Measurements from ENCODE around the gene GPT2. TPM values are rescaled to one million over a fixed set of nuclear protein-coding genes. Genes with fewer than 3 reads are reported as not detected.

GPT2 gene
- total RNA-seq, 2 donors from 2014 or later = 49.8 to 64.6 TPM

DNA sequence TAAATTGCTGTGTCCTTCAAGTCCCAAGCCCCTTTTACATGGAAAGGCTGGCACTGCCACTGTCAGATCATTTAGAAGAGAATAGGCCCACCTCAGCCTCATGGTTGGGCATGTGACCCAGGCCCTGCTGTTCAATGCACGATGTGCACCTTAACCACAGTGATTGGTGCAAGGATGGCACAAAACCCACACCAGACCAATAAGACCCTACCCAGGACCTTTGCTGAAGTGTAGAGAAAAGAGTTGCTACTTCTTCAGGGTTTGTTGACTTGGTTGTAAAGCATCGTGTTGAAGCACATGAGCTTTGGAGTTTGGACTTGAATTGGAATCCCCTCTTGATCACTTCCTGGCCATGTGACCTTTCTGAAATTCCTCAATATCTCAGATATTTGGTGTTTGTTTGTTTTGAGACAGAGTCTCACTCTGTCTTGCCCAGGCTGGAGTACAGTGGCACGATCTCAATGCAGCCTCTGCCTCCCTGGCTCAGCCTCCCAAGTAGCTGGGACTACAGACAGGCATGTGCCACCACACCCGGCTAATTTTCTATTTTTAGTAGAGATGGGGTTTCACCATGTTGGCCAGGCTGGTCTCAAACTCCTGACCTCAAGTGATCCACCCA lies 64.5 kb downstream of the GPT2 start:
- no peak for TF ChIP-seq POLR2A (IDR thresholded peaks at IDR 0.05)
- WGBS = 76% methylated on average over 4 of the region's 4 CpGs
- Histone ChIP-seq H3K4me1 (replicated peaks) (no peaks in the 10 kb centered on the region), H3K27ac (no peak overlapping the region), H3K9me3 (no peaks in the 10 kb centered on the region), H3K36me3 (no peaks in the 10 kb centered on the region), H3K4me3 (no peak overlapping the region), H3K27me3 (replicated peaks; ENCODE audit: insufficient read depth) (no peaks in the 10 kb centered on the region)
- intact Hi-C loops (cut with DNase I) = no loop called here
- DNase-seq (ENCODE audit: low spot score) = no peak

DNA sequence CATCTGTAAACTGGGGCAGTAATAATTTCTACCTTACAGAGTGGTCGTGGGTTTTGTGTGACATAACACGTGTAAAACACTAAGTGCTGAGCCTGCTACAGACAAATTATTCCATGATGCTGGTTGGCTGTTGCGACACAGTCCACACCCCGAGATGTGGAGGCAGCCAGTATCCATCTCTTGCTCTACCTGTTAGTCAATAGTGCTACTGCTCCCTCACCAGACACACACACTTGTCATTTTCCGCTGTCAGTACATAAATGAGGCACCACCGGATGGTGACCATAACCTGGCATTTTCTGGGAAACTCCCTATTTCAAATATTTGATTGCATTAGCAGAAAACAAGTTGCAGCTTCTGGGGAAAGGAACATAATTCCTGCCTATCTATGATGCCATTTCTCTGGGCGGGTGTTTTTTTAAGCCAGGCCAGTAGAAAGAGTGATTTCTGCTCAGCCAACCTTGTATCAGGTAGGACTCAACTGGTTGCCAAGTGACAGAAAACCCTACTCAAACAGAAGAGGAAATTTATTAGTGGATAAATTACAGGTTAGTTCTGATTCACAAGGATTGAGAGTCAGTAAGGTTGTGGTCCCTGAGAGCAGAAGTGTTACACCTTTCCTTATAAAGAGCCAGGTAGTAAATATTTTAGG lies 65.2 kb downstream of the GPT2 start:
- DNase-seq (ENCODE audit: low spot score) = no peak
- Histone ChIP-seq H3K4me3 (no peak overlapping the region), H3K9me3 (no peaks in the 10 kb centered on the region), H3K36me3 (no peaks in the 10 kb centered on the region), H3K4me1 (replicated peaks) (no peaks in the 10 kb centered on the region), H3K27ac (no peak overlapping the region), H3K27me3 (replicated peaks; ENCODE audit: insufficient read depth) (no peaks in the 10 kb centered on the region)
- 75% methylated on average over 7 of the region's 7 CpGs for WGBS
- TF ChIP-seq CTCF (IDR thresholded peaks at IDR 0.05) = no peak
- TF ChIP-seq POLR2AphosphoS5 (IDR thresholded peaks at IDR 0.05) = no peak
- TF ChIP-seq POLR2A (IDR thresholded peaks at IDR 0.05) = no peak
- intact Hi-C loops (cut with DNase I) = no loop called here

- Histone ChIP-seq H3K9me3 (no peaks in the 10 kb centered on the region), H3K4me3 (no peak overlapping the region), H3K27me3 (replicated peaks; ENCODE audit: insufficient read depth) (no peaks in the 10 kb centered on the region), H3K4me1 (replicated peaks) (no peaks in the 10 kb centered on the region), H3K27ac (no peak overlapping the region), H3K36me3 (no peaks in the 10 kb centered on the region)
- WGBS = 19% methylated on average over 1 of the region's 1 CpG
- intact Hi-C loops (cut with DNase I) = no loop called here
- no peak for DNase-seq (ENCODE audit: low spot score)
- TF ChIP-seq CTCF (IDR thresholded peaks at IDR 0.05) (no peak), POLR2A (IDR thresholded peaks at IDR 0.05) (no peak), POLR2AphosphoS5 (IDR thresholded peaks at IDR 0.05) (no peak)
Measured at GRCh38 chr16:46950009-46950408, 65.8 kb downstream of the GPT2 start.

DNA sequence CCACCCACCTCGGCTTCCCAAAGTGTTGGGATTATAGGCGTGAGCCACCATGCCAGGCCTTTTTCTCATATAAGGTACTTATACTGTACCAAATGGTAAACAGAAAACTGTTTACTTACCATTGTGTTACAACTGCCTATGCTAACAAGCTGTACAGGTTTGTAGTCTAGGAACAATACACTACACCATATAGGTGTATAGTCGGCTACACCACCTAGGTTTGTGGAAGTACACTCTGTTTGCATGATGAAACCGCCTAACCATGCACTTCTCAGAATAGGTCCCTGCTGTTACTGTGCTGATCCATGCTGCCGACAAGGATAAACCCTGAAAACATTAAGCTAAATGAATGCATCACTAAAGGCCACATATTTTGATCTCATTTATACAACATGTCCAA lies 70.4 kb downstream of the GPT2 start:
- Histone ChIP-seq H3K9me3 (no peaks in the 10 kb centered on the region), H3K27me3 (replicated peaks; ENCODE audit: insufficient read depth) (no peaks in the 10 kb centered on the region), H3K27ac (no peak overlapping the region), H3K36me3 (peaks cover 0 to 4% of the 10 kb centered on the region in 2 donors), H3K4me1 (replicated peaks) (no peaks in the 10 kb centered on the region), H3K4me3 (no peak overlapping the region)
- intact Hi-C loops (cut with DNase I) = no loop called here
- DNase-seq (ENCODE audit: low spot score) = no peak
- TF ChIP-seq CTCF (IDR thresholded peaks at IDR 0.05) = no peak
- WGBS = 64% methylated on average over 5 of the region's 5 CpGs

DNA sequence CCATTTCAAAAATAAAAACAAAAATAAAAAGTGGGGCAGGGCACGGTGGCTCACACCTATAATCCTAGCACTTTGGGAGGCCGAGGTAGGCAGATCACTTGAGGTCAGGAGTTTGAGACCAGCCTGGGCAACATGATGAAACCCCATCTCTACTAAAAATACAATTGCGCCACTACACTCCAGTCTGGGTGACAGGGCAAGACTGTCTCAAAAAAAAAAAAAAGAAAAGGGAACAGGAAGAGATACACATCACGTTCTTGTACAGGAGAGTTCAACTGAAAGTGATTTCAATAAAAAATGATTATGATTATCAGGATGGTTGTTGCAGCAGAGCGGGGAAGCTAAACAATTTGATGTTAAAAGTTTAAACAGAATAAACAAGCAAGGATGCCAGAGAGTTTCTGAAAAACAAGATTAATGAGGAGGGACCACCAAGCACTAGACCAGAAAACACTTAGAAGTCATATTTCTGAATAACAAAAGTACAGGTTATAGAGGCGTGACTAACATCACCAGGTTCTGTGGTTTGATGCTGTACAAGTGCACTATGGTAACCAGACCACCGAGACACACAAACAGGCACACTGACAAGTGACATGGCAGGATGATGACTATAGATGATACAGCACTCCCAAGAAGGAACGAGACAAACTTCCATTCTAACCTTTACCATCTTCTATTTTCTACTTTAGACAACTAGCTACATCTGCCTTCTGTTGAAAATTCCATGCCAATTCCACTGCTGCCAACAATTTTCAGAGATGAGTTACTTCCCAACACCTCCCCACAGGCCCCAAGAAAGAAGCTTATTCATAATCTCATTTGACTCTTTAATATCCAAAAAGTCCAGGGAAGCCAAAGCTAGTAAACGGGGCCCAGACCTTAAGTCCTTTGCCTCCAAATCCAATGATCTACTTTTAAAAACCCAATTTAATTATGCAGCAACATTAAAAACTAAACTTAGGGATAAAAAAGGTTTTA lies 77.5 kb downstream of the GPT2 start:
- no peak for DNase-seq (ENCODE audit: low spot score)
- Histone ChIP-seq H3K36me3 (peaks cover 10 to 27% of the 10 kb centered on the region in 2 donors), H3K4me1 (replicated peaks) (no peaks in the 10 kb centered on the region), H3K27me3 (replicated peaks; ENCODE audit: insufficient read depth) (no peaks in the 10 kb centered on the region), H3K4me3 (no peak overlapping the region), H3K9me3 (no peaks in the 10 kb centered on the region), H3K27ac (no peak overlapping the region)
- TF ChIP-seq POLR2AphosphoS5 (IDR thresholded peaks at IDR 0.05) (no peak), POLR2A (IDR thresholded peaks at IDR 0.05) (no peak), CTCF (IDR thresholded peaks at IDR 0.05) (no peak)
- intact Hi-C loops (cut with DNase I) = no loop called here
- 69% methylated on average over 9 of the region's 9 CpGs for WGBS
